Mesothelial cell of epicardium (in vitro differentiated cells): ENCODE measurements around the gene CLIP1. TPM values are rescaled to one million over a fixed set of nuclear protein-coding genes. Genes with fewer than 3 reads are reported as not detected.
A peak's percentile ranks its signal among the peaks of the same experiment; 100 is the strongest.

Experiments
- DNase-seq, 2 experiments: peaks; one replicate each; pipeline ENCODE4 v3.0.0; 2021; ENCODE audit warnings: low spot score in 2 of 2; ENCODE audit not compliant: unreplicated experiment in 2 of 2
- H3K27ac Mint-ChIP-seq: 2 replicates; pipeline ENCODE4 v1.8.0; 2021; ENCODE audit warnings: mixed read lengths
- H3K27me3 Mint-ChIP-seq: 2 replicates; pipeline ENCODE4 v1.8.0; 2021; ENCODE audit warnings: low read depth, mixed read lengths
- H3K36me3 Mint-ChIP-seq: 2 replicates; pipeline ENCODE4 v1.8.0; 2021; ENCODE audit warnings: mixed read lengths
- H3K4me1 Mint-ChIP-seq: 2 replicates; pipeline ENCODE4 v1.8.0; 2021; ENCODE audit warnings: mixed read lengths
- H3K4me3 Mint-ChIP-seq: 2 replicates; pipeline ENCODE4 v1.8.0; 2021; ENCODE audit warnings: mild to moderate bottlenecking, moderate library complexity, mixed read lengths
- H3K9me3 Mint-ChIP-seq: 2 replicates; pipeline ENCODE4 v1.8.0; 2021; ENCODE audit warnings: mixed read lengths
- CTCF ChIP-seq: fragments of 200-600 bp; sonication (generic); IDR thresholded peaks from one replicate; pipeline ENCODE4 v1.5.0; 2021; ENCODE audit warnings: antibody characterized with exemption; ENCODE audit not compliant: unreplicated experiment
- total RNA-seq: library from RNA; stranded (reverse); gene quantifications from 3 replicates; pipeline ENCODE4 v1.2.1, GENCODE V29; 2021

Gene CLIP1
- total RNA-seq, 1 donor from 2014 or later, result 65.2 TPM

DNA sequence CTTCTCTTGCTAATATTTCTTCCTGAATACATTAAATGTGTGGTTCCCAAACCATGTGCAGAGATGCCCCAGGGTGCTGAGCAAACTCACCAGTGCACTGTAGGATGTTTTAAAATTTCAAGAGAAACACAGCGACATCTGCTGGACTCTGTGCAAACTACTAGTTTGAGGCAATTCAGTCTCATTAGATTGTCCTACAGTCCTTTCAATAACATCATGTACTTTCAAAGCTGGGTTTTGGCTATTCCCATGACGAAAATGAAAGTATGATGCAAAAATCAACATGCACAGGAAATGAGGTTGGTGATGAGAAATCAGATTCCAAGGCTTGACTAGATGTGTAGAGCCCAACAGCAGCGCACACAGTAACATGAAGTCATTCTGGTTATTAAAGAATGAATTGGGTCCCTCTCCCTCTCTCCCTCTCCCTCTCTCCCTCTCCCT lies 66.3 kb downstream of the CLIP1 start:
- peak; percentile 67 for TF ChIP-seq CTCF
- Mint-ChIP-seq H3K9me3 (no peaks in the 10 kb centered on the region), H3K27ac (no peak overlapping the region), H3K4me3 (no peak overlapping the region), H3K36me3 (peaks cover 40% of the 10 kb centered on the region), H3K4me1 (no peaks in the 10 kb centered on the region), H3K27me3 (no peaks in the 10 kb centered on the region)
- DNase-seq, result no peak

DNA sequence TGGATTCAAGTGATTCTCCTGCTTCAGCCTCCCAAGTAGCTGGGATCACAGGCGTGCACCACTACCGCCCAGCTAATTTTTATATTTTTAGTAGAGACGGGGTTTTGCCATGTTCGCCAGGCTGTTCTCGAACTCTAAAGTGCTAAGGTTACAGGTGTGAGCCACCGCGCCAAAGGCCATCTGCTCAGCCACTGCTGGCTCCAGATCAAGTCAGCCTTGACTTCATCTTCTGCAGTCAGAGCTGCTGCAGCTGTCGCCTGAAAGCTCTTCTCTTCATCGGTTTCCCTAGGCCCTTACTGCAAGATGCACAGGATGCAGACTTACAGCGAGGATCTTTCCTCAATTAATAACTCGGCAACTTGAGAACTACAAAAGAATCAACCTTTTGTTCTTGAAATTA lies 66.8 kb downstream of the CLIP1 start:
- Mint-ChIP-seq H3K27me3 (no peaks in the 10 kb centered on the region), H3K36me3 (peaks cover 39% of the 10 kb centered on the region), H3K27ac (no peak overlapping the region), H3K9me3 (no peaks in the 10 kb centered on the region), H3K4me3 (no peak overlapping the region), H3K4me1 (peaks cover 1% of the 10 kb centered on the region)
- TF ChIP-seq CTCF, result no peak
- DNase-seq, result no peak

DNA sequence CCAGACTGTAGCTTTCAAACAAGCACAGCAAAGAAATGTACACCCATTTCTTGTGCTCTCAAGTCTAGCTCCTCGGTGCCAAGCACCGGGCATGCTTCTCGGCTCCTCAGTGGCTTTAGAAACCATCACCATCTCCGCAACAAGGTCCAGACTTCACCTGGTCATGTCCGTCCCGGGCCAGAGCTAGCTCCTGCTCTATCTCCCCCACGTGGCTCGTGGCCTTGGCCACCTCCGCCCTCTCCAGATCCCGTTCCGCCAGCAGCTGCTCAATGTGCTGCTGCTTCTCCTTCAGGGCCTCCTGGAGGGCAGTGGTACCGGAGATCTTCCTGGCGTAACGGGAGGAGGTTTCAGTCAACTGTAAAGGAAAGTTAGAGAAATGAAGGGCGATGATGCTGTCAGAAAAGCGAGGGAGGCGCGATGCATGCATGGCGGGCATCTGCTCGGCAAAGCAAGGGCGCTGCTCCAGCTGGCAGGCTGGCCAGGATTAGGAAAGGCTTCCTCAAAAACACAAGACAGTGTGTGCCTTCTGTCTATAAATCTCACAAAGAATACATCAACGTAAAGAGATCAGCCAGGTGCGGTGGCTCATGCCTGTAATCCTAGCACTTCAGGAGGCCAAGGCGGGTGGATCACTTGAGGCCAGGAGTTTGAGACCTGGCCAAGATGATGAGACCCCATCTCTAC lies 67.4 kb downstream of the CLIP1 start:
- Mint-ChIP-seq H3K9me3 (no peaks in the 10 kb centered on the region), H3K27ac (no peak overlapping the region), H3K27me3 (no peaks in the 10 kb centered on the region), H3K36me3 (peaks cover 42% of the 10 kb centered on the region), H3K4me3 (no peak overlapping the region), H3K4me1 (peaks cover 5% of the 10 kb centered on the region)
- no peak for DNase-seq
- no peak for TF ChIP-seq CTCF

DNA sequence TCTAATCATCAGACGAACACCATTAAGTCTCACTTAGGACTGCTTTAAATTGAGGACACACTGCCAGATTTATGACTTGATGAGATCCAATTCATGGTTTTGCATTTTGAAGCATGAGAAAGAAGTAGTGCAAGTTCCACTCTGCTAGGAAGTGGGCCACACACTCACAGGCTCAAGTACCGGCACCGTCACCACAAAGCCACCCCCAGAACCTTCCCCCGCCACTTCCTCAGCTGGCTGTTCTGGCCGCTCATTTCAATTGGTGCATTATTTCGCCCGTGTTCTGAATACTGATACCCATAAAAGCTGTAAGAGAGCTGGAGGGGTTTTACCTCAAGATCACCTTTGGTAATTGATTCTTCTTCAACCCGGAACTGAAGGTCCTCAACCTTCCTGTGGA lies 70.1 kb downstream of the CLIP1 start:
- H3K27me3 Mint-ChIP-seq, result no peaks in the 10 kb centered on the region
- TF ChIP-seq CTCF, result no peak
- no peak overlapping the region for H3K4me3 Mint-ChIP-seq
- H3K4me1 Mint-ChIP-seq, result peaks cover 5% of the 10 kb centered on the region
- H3K36me3 Mint-ChIP-seq, result peaks cover 42% of the 10 kb centered on the region
- H3K27ac Mint-ChIP-seq, result no peak overlapping the region
- no peak for DNase-seq
- no peaks in the 10 kb centered on the region for H3K9me3 Mint-ChIP-seq

DNA sequence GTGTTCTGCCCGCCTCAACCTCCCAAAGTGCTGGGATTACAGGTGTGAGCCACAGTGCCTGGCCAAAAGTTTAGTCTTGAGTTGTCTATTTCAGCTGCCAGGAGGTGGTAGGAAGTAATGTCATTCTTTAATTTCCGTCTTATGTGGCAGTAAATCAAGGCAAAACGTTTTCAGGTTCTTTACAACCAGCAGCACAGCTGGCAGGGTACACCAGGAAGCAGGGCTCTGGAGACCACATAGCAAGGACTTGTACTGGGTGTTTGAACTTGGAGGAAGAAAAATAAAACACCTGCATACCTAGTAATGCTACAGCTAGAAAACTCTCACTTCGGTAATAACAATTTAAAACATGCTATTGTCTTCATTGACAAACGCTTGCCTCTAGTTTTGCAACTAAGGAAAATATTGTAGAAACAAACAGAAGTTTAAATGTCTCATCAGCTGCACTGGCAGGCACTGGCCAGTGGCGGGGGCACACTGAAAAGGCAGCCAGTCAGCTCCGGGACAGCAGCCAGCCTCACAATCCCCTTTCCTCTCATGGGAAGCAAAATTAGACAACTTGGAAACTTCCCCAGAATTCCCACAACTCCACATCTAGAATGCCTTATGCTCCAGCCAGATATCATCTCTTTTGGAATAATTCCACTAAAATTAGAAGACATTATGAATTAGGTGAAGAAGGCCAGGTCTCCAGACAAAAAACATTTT lies 72.2 kb downstream of the CLIP1 start:
- Mint-ChIP-seq H3K27ac (no peak overlapping the region), H3K36me3 (peaks cover 33% of the 10 kb centered on the region), H3K4me1 (peaks cover 5% of the 10 kb centered on the region), H3K4me3 (no peak overlapping the region), H3K27me3 (no peaks in the 10 kb centered on the region), H3K9me3 (no peaks in the 10 kb centered on the region)
- TF ChIP-seq CTCF, result no peak
- no peak for DNase-seq
